SK-N-SH (cell line): ENCODE measurements around the gene NUMBL. TPM values are rescaled to one million over a fixed set of nuclear protein-coding genes. Genes with fewer than 3 reads are reported as not detected.

Source experiments
- CTCF ChIA-PET: fragments of 300-600, 350-600 bp; formaldehyde crosslinking; extraction: SDS; loops from one replicate; lab custom pipeline; 2021; lab: Yijun Ruan, JAX
- POLR2A ChIA-PET: fragments of 350-600 bp; sonication (Branson Sonifier 250); formaldehyde crosslinking; extraction: SDS; loops from one replicate; lab custom pipeline; 2020; ENCODE audit warnings: antibody characterized with exemption, inconsistent platforms; lab: Yijun Ruan, JAX
- DNase-seq: peaks from one replicate; pipeline ENCODE4 v3.0.0; 2012
- H2AFZ ChIP-seq: fragments of 200-600 bp; sonication (generic); 2 replicates; pipeline ENCODE4 v1.8.1; 2016; ENCODE audit warnings: antibody characterized with exemption, mild to moderate bottlenecking, low read depth
- H3F3A ChIP-seq: fragments of 200-600 bp; sonication (generic); replicated peaks from 2 replicates; pipeline ENCODE3; 2016; ENCODE audit warnings: antibody characterized with exemption, mild to moderate bottlenecking; ENCODE audit not compliant: insufficient read depth
- H3K27ac ChIP-seq, 2 experiments: fragments of 200-500 bp in 1 of 2; fragments of 200-600 bp in 1 of 2; sonication (Bioruptor generic) in 1 of 2; sonication (generic), shearing (Covaris generic) in 1 of 2; 2 replicates each; pipeline versions ENCODE4 v1.5.1 to v1.6.1; 2014 to 2016; ENCODE audit warnings: low read depth in 2 of 2, inconsistent platforms in 1 of 2, low read length in 1 of 2, mild to moderate bottlenecking in 1 of 2, mixed read lengths in 1 of 2
- H3K27me3 ChIP-seq: fragments of 200-600 bp; sonication (generic), shearing (Covaris generic); 2 replicates; pipeline ENCODE4 v1.6.1; 2016; ENCODE audit warnings: mixed run types; ENCODE audit not compliant: insufficient read depth
- H3K36me3 ChIP-seq, 2 experiments: fragments of 200-500 bp in 1 of 2; fragments of 200-600 bp in 1 of 2; sonication (Bioruptor generic) in 1 of 2; sonication (generic) in 1 of 2; replicated peaks in 1 of 2; 2 replicates each; pipeline versions ENCODE3 to v1.5.1; 2014 to 2016; ENCODE audit warnings: low read length in 1 of 2, mild to moderate bottlenecking in 1 of 2; ENCODE audit not compliant: insufficient read depth in 2 of 2, control insufficient read depth in 1 of 2
- H3K4me1 ChIP-seq, 2 experiments: fragments of 200-500 bp in 1 of 2; fragments of 200-600 bp in 1 of 2; sonication (Bioruptor generic) in 1 of 2; sonication (generic), shearing (Covaris generic) in 1 of 2; 2 replicates each; pipeline versions ENCODE4 v1.5.1 to v1.6.1; 2014 to 2016; ENCODE audit warnings: low read depth in 1 of 2, low read length in 1 of 2, mixed run types in 1 of 2; ENCODE audit not compliant: insufficient read depth in 2 of 2, control insufficient read depth in 1 of 2
- H3K4me2 ChIP-seq: fragments of 200-600 bp; sonication (generic), shearing (Covaris generic); 2 replicates; pipeline ENCODE4 v1.6.1; 2017; ENCODE audit warnings: mixed run types
- H3K4me3 ChIP-seq, 2 experiments: fragments of 200-500 bp in 1 of 2; fragments of 200-600 bp in 1 of 2; sonication (Bioruptor generic) in 1 of 2; sonication (generic), shearing (Covaris generic) in 1 of 2; 2 replicates each; pipeline versions ENCODE4 v1.5.1 to v1.8.1; 2014 to 2016; ENCODE audit warnings: low read depth in 2 of 2, inconsistent platforms in 1 of 2, low read length in 1 of 2, mild to moderate bottlenecking in 1 of 2, mixed read lengths in 1 of 2, moderate library complexity in 1 of 2
- H3K79me2 ChIP-seq: fragments of 200-600 bp; sonication (generic); 2 replicates; pipeline ENCODE4 v1.8.1; 2017; ENCODE audit warnings: mild to moderate bottlenecking; ENCODE audit not compliant: insufficient read depth
- H3K9ac ChIP-seq: fragments of 200-600 bp; sonication (generic); 2 replicates; pipeline ENCODE4 v1.6.1; 2017; ENCODE audit warnings: mixed run types
- H3K9me2 ChIP-seq: fragments of 200-600 bp; sonication (generic); 2 replicates; pipeline ENCODE4 v1.6.1; 2017; ENCODE audit warnings: mixed run types
- H3K9me3 ChIP-seq: fragments of 200-600 bp; sonication (generic); 2 replicates; pipeline ENCODE4 v1.6.1; 2017; ENCODE audit warnings: mixed run types, mild to moderate bottlenecking, moderate library complexity
- H4K20me1 ChIP-seq: fragments of 200-600 bp; sonication (generic); 2 replicates; pipeline ENCODE4 v1.6.1; 2017; ENCODE audit warnings: mild to moderate bottlenecking, mixed run types; ENCODE audit not compliant: insufficient read depth
- CHD2 ChIP-seq: fragments of 150-350 bp; IDR thresholded peaks from 2 replicates; pipeline ENCODE4 v1.6.1; 2018; ENCODE audit warnings: low read length; ENCODE audit not compliant: partially characterized antibody
- EZH2phosphoT487 ChIP-seq: fragments of 200-600 bp; sonication (generic); IDR thresholded peaks from 2 replicates; pipeline ENCODE4 v1.6.1; 2017; ENCODE audit warnings: low read depth, mixed run types, mild to moderate bottlenecking, antibody characterized with exemption, moderate library complexity, borderline replicate concordance
- GABPA ChIP-seq: IDR thresholded peaks from 2 replicates; pipeline ENCODE4 v1.4.0; 2012; ENCODE audit warnings: low read depth, mild to moderate bottlenecking
- GATA2 ChIP-seq: sonication (generic); formaldehyde crosslinking; IDR thresholded peaks from 2 replicates; pipeline ENCODE4 v1.5.0; 2020; ENCODE audit warnings: mild to moderate bottlenecking, missing genetic modification reagents
- NRF1 ChIP-seq: IDR thresholded peaks from 2 replicates; pipeline ENCODE4 v1.6.1; 2012; ENCODE audit warnings: low read depth, mild to moderate bottlenecking, low read length
- POLR2AphosphoS5 ChIP-seq: IDR thresholded peaks from 2 replicates; pipeline ENCODE4 v1.6.1; 2012; ENCODE audit warnings: low read depth, low read length
- RCOR1 ChIP-seq: fragments of 150-350 bp; IDR thresholded peaks from 2 replicates; pipeline ENCODE4 v1.6.1; 2017; ENCODE audit warnings: antibody characterized with exemption, low read length
- RXRA ChIP-seq: IDR thresholded peaks from 2 replicates; pipeline ENCODE4 v1.4.0; 2012; ENCODE audit warnings: low read depth, mild to moderate bottlenecking, borderline replicate concordance
- SIN3A ChIP-seq: IDR thresholded peaks from 2 replicates; pipeline ENCODE4 v1.6.1; 2012; ENCODE audit warnings: low read depth, mild to moderate bottlenecking, low read length, moderate library complexity, borderline replicate concordance
- TAF1 ChIP-seq: IDR thresholded peaks from 2 replicates; pipeline ENCODE4 v1.6.1; 2012; ENCODE audit warnings: low read depth, mild to moderate bottlenecking, low read length, moderate library complexity, borderline replicate concordance
- YY1 ChIP-seq: IDR thresholded peaks from 2 replicates; pipeline ENCODE4 v1.4.0; 2012; ENCODE audit warnings: low read depth, mild to moderate bottlenecking
- whole genome bisulfite sequencing: methylation state at CpG from one replicate; pipeline ENCODE4 v1.1.6; 2017; ENCODE audit warnings: low lambda C conversion rate; 5-methylcytosine and 5-hydroxymethylcytosine counted together
- polyA plus RNA-seq, 3 experiments: library from polyadenylated mRNA; depleted of rRNA; stranded (reverse); fragments of >200 nt; gene quantifications; 2 replicates each; pipeline ENCODE4 v1.2.3, GENCODE V29; 2012
- TF ChIP-seq, protein P1 (sequence below): IDR thresholded peaks from 2 replicates; pipeline ENCODE4 v1.4.0; 2012; ENCODE audit warnings: low read depth
- TF ChIP-seq, protein P2 (sequence below): IDR thresholded peaks from 2 replicates; pipeline ENCODE4; 2012
- TF ChIP-seq, protein P3 (sequence below): fragments of 150-350 bp; IDR thresholded peaks from 2 replicates; pipeline ENCODE4 v1.6.1; 2016; ENCODE audit warnings: mild to moderate bottlenecking, low read depth, low read length
- TF ChIP-seq, protein P4 (sequence below): IDR thresholded peaks from 2 replicates; pipeline ENCODE4 v1.4.0; 2012; ENCODE audit warnings: low read depth, borderline replicate concordance

NUMBL gene
- polyA plus RNA-seq, 1 of the 3 experiments (the other 2 are of a cell fraction), result 54.6 TPM

DNA sequence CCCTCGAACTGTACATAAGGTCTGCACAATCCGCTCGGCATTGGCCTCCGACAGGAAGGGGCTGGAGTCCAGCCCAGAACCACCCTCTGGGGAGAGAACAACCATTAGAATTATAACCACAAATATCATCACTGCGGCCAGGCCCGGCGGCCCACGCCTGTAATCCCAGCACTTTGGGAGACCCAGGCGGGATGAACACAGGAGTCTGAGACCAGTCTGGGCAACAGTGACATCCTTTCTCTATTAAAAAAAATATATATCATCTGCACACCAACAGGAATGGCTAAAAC lies 14.9 kb upstream of the NUMBL start:
- Histone ChIP-seq H3K9ac (no peak overlapping the region), H2AFZ (no peak overlapping the region), H3F3A (no peaks in the 10 kb centered on the region)
- TF ChIP-seq EZH2phosphoT487 (no peak), GABPA (no peak), NRF1 (no peak), SIN3A (no peak), TAF1 (no peak), RCOR1 (no peak), POLR2AphosphoS5 (no peak), RXRA (no peak), YY1 (no peak), GATA2 (CRISPR knock-in tag) (no peak), CHD2 (no peak)
- TF ChIP-seq, protein P1, sequence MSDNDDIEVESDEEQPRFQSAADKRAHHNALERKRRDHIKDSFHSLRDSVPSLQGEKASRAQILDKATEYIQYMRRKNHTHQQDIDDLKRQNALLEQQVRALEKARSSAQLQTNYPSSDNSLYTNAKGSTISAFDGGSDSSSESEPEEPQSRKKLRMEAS, result no peak
- TF ChIP-seq, protein P2, sequence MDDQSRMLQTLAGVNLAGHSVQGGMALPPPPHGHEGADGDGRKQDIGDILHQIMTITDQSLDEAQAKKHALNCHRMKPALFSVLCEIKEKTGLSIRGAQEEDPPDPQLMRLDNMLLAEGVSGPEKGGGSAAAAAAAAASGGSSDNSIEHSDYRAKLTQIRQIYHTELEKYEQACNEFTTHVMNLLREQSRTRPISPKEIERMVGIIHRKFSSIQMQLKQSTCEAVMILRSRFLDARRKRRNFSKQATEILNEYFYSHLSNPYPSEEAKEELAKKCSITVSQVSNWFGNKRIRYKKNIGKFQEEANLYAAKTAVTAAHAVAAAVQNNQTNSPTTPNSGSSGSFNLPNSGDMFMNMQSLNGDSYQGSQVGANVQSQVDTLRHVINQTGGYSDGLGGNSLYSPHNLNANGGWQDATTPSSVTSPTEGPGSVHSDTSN, result no peak
- TF ChIP-seq, protein P3, sequence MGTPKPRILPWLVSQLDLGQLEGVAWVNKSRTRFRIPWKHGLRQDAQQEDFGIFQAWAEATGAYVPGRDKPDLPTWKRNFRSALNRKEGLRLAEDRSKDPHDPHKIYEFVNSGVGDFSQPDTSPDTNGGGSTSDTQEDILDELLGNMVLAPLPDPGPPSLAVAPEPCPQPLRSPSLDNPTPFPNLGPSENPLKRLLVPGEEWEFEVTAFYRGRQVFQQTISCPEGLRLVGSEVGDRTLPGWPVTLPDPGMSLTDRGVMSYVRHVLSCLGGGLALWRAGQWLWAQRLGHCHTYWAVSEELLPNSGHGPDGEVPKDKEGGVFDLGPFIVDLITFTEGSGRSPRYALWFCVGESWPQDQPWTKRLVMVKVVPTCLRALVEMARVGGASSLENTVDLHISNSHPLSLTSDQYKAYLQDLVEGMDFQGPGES, result no peak
- TF ChIP-seq, protein P4, sequence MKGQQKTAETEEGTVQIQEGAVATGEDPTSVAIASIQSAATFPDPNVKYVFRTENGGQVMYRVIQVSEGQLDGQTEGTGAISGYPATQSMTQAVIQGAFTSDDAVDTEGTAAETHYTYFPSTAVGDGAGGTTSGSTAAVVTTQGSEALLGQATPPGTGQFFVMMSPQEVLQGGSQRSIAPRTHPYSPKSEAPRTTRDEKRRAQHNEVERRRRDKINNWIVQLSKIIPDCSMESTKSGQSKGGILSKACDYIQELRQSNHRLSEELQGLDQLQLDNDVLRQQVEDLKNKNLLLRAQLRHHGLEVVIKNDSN, result no peak
- TF ChIP-seq, all 33 proteins: peak for 0
- Histone ChIP-seq H3K79me2 (no peaks in the 10 kb centered on the region; the same call in 1 of the 2 replicates), H3K4me1 (no peaks in the 10 kb centered on the region), H4K20me1 (no peaks in the 10 kb centered on the region), H3K4me3 (no peak overlapping the region), H3K9me2 (no peaks in the 10 kb centered on the region), H3K27ac (no peak overlapping the region), H3K36me3 (peaks cover 36 to 47% of the 10 kb centered on the region in 2 experiments), H3K9me3 (no peaks in the 10 kb centered on the region), H3K4me2 (no peak overlapping the region), H3K27me3 (no peaks in the 10 kb centered on the region)
- WGBS, result 95% methylated on average over 9 of the region's 9 CpGs
- DNase-seq, result no peak
- ChIA-PET POLR2A (no interaction called here), CTCF (no interaction called here)
